ENCODE data around the gene TPSB2.
"Not testable (repeated sequence)": the region's sequence is repeated elsewhere in the genome, so short reads cannot be mapped to it uniquely, and the experiment has no call there.

TPSB2 gene

GRCh38 chr16:1261131-1261892, 31.3 kb upstream of the TPSB2 start:
- DNase-seq: no peak

GRCh38 chr16:1260101-1260680, 30.2 kb upstream of the TPSB2 start:
- DNase-seq: no peak

- DNase-seq: no peak
These were observed 29.7 kb upstream of the TPSB2 start for GRCh38 chr16:1259760-1260068.

- DNase-seq: no peak
These were observed 29.1 kb upstream of the TPSB2 start for GRCh38 chr16:1258906-1259759.

- DNase-seq: no peak
These were observed 28.2 kb upstream of the TPSB2 start for GRCh38 chr16:1258225-1258600.

- no peak for DNase-seq
These were observed 27.7 kb upstream of the TPSB2 start for GRCh38 chr16:1257561-1258224.

GRCh38 chr16:1256874-1257322, 26.9 kb upstream of the TPSB2 start:
- DNase-seq: no peak

GRCh38 chr16:1256296-1256873, 26.4 kb upstream of the TPSB2 start:
- DNase-seq: not testable (repeated sequence)

- not testable (repeated sequence) for DNase-seq
These were observed 25.5 kb upstream of the TPSB2 start, which contains the start of gene TPSD1 for GRCh38 chr16:1255276-1256122. Gene TPSD1, plus strand, starts transcription at chr16:1256069. Its CDS starts 212 bp downstream, at chr16:1256281.

GRCh38 chr16:1254821-1255220, 24.8 kb upstream of the TPSB2 start:
- not testable (repeated sequence) for DNase-seq

- DNase-seq: not testable (repeated sequence)
These were observed 23.8 kb upstream of the TPSB2 start for GRCh38 chr16:1253701-1254364.

- not testable (repeated sequence) for DNase-seq
These were observed 19.2 kb upstream of the TPSB2 start for GRCh38 chr16:1249031-1249755.

GRCh38 chr16:1247903-1248537, 18.0 kb upstream of the TPSB2 start:
- not testable (repeated sequence) for DNase-seq

- DNase-seq: no peak
These were observed 15.6 kb upstream of the TPSB2 start for GRCh38 chr16:1245452-1246020.

GRCh38 chr16:1244881-1245280, 14.9 kb upstream of the TPSB2 start:
- DNase-seq: no peak

GRCh38 chr16:1243907-1244850, 14.2 kb upstream of the TPSB2 start:
- DNase-seq: not testable (repeated sequence)

GRCh38 chr16:1243363-1243762, 13.4 kb upstream of the TPSB2 start:
- not testable (repeated sequence) for DNase-seq

- not testable (repeated sequence) for DNase-seq
These were observed 11.1 kb upstream of the TPSB2 start for GRCh38 chr16:1241081-1241480.
